Spleen (tissue), 7 donors: ENCODE data around the gene XRCC3.

Experiments used
- POLR2A ChIP-seq, 3 donors: fragments of 450-650 bp; IDR thresholded peaks; one replicate each; pipeline ENCODE4 v1.5.1; 2017; ENCODE audit warnings: antibody characterized with exemption in 3 of 3, mild to moderate bottlenecking in 1 of 3
- POLR2AphosphoS5 ChIP-seq, 3 donors: sonication (generic); formaldehyde crosslinking; IDR thresholded peaks; one replicate each; pipeline ENCODE4 v1.5.1; 2017; ENCODE audit warnings: antibody characterized with exemption in 3 of 3
- TF ChIP-seq, protein P1 (sequence below), 11 experiments: fragments of 200-600 bp in 7 of 11; fragments of 450-650 bp in 4 of 11; sonication (generic) in 4 of 11; IDR thresholded peaks in 8 of 11; conservative IDR thresholded peaks in 3 of 11; 1 replicate in 7 of 11; 2 replicates in 4 of 11; pipeline versions ENCODE4 v1.4.0 to v1.8.0; 2016 to 2021; ENCODE audit warnings: antibody characterized with exemption in 11 of 11, inconsistent platforms in 4 of 11, mild to moderate bottlenecking in 1 of 11
- donor health status: DM: no; HTN: no; CAD: no; lungs with moderate emphysema.
- donor health status: DM: no; HTN: no; CAD: no.
- donor health status: DM: no; HTN: no; CAD: no.

DNA sequence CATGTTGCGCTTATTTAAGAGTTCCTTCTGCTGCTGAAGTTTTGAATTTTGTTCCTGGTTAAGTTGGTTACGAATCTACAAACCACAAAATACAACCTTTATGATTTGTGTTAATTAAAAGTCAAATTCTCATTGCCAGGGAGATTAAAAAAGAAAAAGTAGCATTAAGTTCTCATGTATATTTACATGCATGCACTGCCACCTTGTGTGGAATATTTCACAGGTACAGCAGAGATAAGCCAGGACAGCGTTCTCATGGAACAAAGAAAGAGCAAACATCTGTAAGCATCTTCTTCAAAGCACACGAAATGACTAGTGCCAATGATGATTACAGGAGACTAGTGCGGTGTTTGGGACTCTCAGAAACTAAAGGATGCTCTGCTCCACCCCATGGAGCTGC, 34.6 kb upstream of the XRCC3 start:
- TF ChIP-seq, protein P1, sequence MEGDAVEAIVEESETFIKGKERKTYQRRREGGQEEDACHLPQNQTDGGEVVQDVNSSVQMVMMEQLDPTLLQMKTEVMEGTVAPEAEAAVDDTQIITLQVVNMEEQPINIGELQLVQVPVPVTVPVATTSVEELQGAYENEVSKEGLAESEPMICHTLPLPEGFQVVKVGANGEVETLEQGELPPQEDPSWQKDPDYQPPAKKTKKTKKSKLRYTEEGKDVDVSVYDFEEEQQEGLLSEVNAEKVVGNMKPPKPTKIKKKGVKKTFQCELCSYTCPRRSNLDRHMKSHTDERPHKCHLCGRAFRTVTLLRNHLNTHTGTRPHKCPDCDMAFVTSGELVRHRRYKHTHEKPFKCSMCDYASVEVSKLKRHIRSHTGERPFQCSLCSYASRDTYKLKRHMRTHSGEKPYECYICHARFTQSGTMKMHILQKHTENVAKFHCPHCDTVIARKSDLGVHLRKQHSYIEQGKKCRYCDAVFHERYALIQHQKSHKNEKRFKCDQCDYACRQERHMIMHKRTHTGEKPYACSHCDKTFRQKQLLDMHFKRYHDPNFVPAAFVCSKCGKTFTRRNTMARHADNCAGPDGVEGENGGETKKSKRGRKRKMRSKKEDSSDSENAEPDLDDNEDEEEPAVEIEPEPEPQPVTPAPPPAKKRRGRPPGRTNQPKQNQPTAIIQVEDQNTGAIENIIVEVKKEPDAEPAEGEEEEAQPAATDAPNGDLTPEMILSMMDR (IDR thresholded peaks at IDR 0.05 in 8 of 11, conservative IDR thresholded peaks at IDR 0.05 in 3 of 11), result peak in 1 of 11 experiments; percentile 6
- no peak for TF ChIP-seq POLR2A (IDR thresholded peaks at IDR 0.05)
- TF ChIP-seq POLR2AphosphoS5 (IDR thresholded peaks at IDR 0.05), result no peak
